HEK293 (cell line): ENCODE data around the gene PLEKHA7.

Experiments used
- CTCF ChIA-PET: fragments of 350-600 bp; formaldehyde crosslinking; extraction: SDS; loops from one replicate; lab custom pipeline; 2021; ENCODE audit warnings: antibody characterized with exemption; lab: Yijun Ruan, JAX
- POLR2A ChIA-PET: fragments of 300-600 bp; formaldehyde crosslinking; extraction: SDS; loops from one replicate; lab custom pipeline; 2020; ENCODE audit warnings: antibody characterized with exemption, inconsistent platforms; lab: Yijun Ruan, JAX
- H3K27ac ChIP-seq: fragments of 200-500 bp; sonication (Bioruptor generic); 2 replicates; pipeline ENCODE4 v1.5.1; 2014; ENCODE audit warnings: low read depth, low read length, control low read depth, inconsistent platforms; ENCODE audit errors: extremely low read depth
- H3K36me3 ChIP-seq, 2 experiments: fragments of 200-500 bp in 1 of 2; sonication (Bioruptor generic) in 1 of 2; 1 replicate in 1 of 2; 2 replicates in 1 of 2; pipeline ENCODE4 v1.5.1; 2014 to 2017; ENCODE audit warnings: inconsistent platforms in 2 of 2, low read length in 2 of 2; ENCODE audit not compliant: control insufficient read depth in 2 of 2, insufficient read depth in 1 of 2
- H3K4me1 ChIP-seq: fragments of 200-500 bp; sonication (Bioruptor generic); 2 replicates; pipeline ENCODE4 v1.5.1; 2014; ENCODE audit warnings: mild to moderate bottlenecking, low read length, inconsistent platforms; ENCODE audit not compliant: control insufficient read depth, insufficient read depth
- H3K4me3 ChIP-seq: 2 replicates; pipeline ENCODE4 v1.5.1; 2011; ENCODE audit warnings: low read depth, mild to moderate bottlenecking, control low read depth, low read length, moderate library complexity
- H3K9me3 ChIP-seq: fragments of 200-500 bp; sonication (Bioruptor generic); 2 replicates; pipeline ENCODE4 v1.5.1; 2014; ENCODE audit warnings: low read depth, low read length, inconsistent platforms; ENCODE audit not compliant: control insufficient read depth, insufficient read depth
- HOXD13 ChIP-seq: sonication (generic); formaldehyde crosslinking; IDR thresholded peaks from 2 replicates; pipeline ENCODE4 v1.8.0; 2022; ENCODE audit warnings: missing genetic modification reagents, borderline replicate concordance
- KLF17 ChIP-seq: fragments of 450-650 bp; formaldehyde crosslinking; IDR thresholded peaks from 2 replicates; pipeline ENCODE4 v1.5.1; 2016; ENCODE audit warnings: missing biosample characterization, missing genetic modification characterization
- MYNN ChIP-seq: fragments of 450-650 bp; formaldehyde crosslinking; IDR thresholded peaks from 2 replicates; pipeline ENCODE4 v1.5.1; 2016; ENCODE audit warnings: missing biosample characterization, missing genetic modification characterization, borderline replicate concordance
- ZNF266 ChIP-seq: fragments of 450-650 bp; formaldehyde crosslinking; IDR thresholded peaks from 2 replicates; pipeline ENCODE4 v1.5.1; 2016; ENCODE audit warnings: missing biosample characterization, missing genetic modification characterization, low read depth
- ZNF292 ChIP-seq: fragments of 450-650 bp; formaldehyde crosslinking; IDR thresholded peaks from 2 replicates; pipeline ENCODE4 v1.5.1; 2016; ENCODE audit warnings: low read depth, missing biosample characterization, missing genetic modification characterization, borderline replicate concordance
- ZNF302 ChIP-seq: fragments of 450-650 bp; formaldehyde crosslinking; IDR thresholded peaks from 2 replicates; pipeline ENCODE4 v1.5.1; 2016; ENCODE audit warnings: missing biosample characterization, missing genetic modification characterization, low read depth
- ZNF341 ChIP-seq: fragments of 450-650 bp; formaldehyde crosslinking; IDR thresholded peaks from 2 replicates; pipeline ENCODE4; 2016; ENCODE audit warnings: low read depth, missing biosample characterization, missing genetic modification characterization
- ZNF529 ChIP-seq: fragments of 450-650 bp; formaldehyde crosslinking; IDR thresholded peaks from 2 replicates; pipeline ENCODE4 v1.5.1; 2017; ENCODE audit warnings: missing genetic modification characterization, missing biosample characterization; ENCODE audit not compliant: insufficient replicate concordance
- ZNF600 ChIP-seq: fragments of 450-650 bp; formaldehyde crosslinking; IDR thresholded peaks from 2 replicates; pipeline ENCODE4 v1.5.1; 2016; ENCODE audit warnings: missing biosample characterization, missing genetic modification characterization
- ZNF610 ChIP-seq: fragments of 450-650 bp; formaldehyde crosslinking; IDR thresholded peaks from 2 replicates; pipeline ENCODE4 v1.5.1; 2016; ENCODE audit warnings: missing biosample characterization, missing genetic modification characterization, borderline replicate concordance
- ZNF624 ChIP-seq: fragments of 450-650 bp; formaldehyde crosslinking; IDR thresholded peaks from 2 replicates; pipeline ENCODE4 v1.5.1; 2017; ENCODE audit warnings: missing biosample characterization, missing genetic modification characterization
- ZNF670 ChIP-seq: fragments of 450-650 bp; formaldehyde crosslinking; IDR thresholded peaks from 2 replicates; pipeline ENCODE4 v1.5.1; 2016; ENCODE audit warnings: missing biosample characterization, missing genetic modification characterization, low read depth
- TF ChIP-seq, protein P1 (sequence below): fragments of 450-650 bp; formaldehyde crosslinking; IDR thresholded peaks from 2 replicates; pipeline ENCODE4 v1.5.1; 2017; ENCODE audit warnings: missing biosample characterization, missing genetic modification characterization
- TF ChIP-seq, protein P2 (sequence below): fragments of 450-650 bp; formaldehyde crosslinking; IDR thresholded peaks from 2 replicates; pipeline ENCODE4 v1.5.1; 2017; ENCODE audit warnings: missing biosample characterization, mild to moderate bottlenecking, missing genetic modification characterization, moderate library complexity
- TF ChIP-seq, protein P3 (sequence below): IDR thresholded peaks from 2 replicates; pipeline ENCODE4 v1.6.1; 2011; ENCODE audit warnings: mild to moderate bottlenecking, low read depth, low read length, borderline replicate concordance
- TF ChIP-seq, protein P4 (sequence below): fragments of 450-650 bp; formaldehyde crosslinking; IDR thresholded peaks from 2 replicates; pipeline ENCODE4 v1.5.1; 2016; ENCODE audit warnings: missing biosample characterization, missing genetic modification characterization
- TF ChIP-seq, protein P5 (sequence below): fragments of 450-650 bp; formaldehyde crosslinking; IDR thresholded peaks from 2 replicates; pipeline ENCODE4 v1.5.1; 2017; ENCODE audit warnings: missing biosample characterization, missing genetic modification characterization

Gene PLEKHA7

DNA sequence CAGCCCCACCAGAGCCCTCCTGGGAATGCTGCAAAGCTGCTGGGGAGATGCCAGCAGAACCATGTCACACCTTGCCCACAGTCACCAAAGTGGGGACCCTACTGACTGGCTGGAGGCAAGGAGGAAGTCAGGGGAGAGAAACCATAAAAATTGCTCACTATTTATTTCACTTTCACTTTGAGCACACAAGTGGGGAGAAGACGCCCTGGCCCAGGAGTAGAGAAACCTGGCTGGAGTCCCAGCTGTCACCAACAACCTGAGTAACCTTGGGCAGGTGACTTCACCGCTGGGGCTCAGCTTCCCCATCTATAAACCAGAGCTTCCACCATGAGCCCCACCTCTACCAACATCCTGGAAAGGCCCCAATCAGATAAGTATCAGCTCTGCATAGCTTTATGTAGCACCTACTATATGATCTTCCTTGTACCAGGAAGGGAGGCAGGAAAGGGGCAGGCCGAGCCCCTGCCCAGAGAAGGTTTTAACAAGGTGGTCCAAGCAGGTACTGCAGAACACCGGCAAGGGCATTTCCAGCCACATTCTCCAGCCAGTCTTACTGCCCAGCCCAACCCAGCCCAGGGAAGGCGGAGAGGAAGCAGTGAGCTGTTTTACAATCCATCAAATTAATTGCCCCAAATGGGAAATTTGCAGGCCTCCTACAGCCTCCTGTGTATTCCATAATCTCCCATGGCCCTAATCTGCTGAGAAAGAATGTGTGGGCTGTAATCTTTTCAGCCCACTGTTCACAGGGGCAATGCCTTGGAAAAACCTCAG lies 27.6 kb downstream of the PLEKHA7 start (continued):
- TF ChIP-seq, protein P1, sequence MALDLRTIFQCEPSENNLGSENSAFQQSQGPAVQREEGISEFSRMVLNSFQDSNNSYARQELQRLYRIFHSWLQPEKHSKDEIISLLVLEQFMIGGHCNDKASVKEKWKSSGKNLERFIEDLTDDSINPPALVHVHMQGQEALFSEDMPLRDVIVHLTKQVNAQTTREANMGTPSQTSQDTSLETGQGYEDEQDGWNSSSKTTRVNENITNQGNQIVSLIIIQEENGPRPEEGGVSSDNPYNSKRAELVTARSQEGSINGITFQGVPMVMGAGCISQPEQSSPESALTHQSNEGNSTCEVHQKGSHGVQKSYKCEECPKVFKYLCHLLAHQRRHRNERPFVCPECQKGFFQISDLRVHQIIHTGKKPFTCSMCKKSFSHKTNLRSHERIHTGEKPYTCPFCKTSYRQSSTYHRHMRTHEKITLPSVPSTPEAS (tag by site-specific recombination): no peak
- TF ChIP-seq, protein P2, sequence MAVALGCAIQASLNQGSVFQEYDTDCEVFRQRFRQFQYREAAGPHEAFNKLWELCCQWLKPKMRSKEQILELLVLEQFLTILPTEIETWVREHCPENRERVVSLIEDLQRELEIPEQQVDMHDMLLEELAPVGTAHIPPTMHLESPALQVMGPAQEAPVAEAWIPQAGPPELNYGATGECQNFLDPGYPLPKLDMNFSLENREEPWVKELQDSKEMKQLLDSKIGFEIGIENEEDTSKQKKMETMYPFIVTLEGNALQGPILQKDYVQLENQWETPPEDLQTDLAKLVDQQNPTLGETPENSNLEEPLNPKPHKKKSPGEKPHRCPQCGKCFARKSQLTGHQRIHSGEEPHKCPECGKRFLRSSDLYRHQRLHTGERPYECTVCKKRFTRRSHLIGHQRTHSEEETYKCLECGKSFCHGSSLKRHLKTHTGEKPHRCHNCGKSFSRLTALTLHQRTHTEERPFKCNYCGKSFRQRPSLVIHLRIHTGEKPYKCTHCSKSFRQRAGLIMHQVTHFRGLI (tag by site-specific recombination): peak; percentile 84
- TF ChIP-seq MYNN (no peak), ZNF624 (tag by site-specific recombination) (no peak), KLF17 (no peak)

DNA sequence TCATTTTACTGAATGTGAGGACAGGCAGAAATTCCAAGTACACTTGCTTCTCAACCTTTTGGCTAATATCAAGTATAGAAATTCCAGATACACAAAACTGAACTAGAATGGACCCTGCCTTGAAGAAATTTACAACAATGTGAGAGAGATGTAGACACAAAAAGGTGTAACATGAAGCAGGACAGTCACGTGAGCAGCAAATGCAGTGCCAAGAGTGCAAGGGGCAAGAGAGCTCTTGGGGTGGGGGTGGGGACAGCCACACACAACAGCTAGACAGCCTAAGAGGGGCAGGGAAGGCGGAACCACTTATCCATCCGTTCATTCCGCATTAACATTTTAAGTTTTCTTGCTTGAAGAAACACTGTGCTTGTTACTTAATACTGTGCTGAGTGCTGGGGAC lies 28.9 kb downstream of the PLEKHA7 start:
- no peak overlapping the region for H3K4me3 ChIP-seq
- peaks cover 16% of the 10 kb centered on the region for H3K4me1 ChIP-seq
- no peaks in the 10 kb centered on the region for H3K9me3 ChIP-seq
- POLR2A ChIA-PET: no interaction called here
- no peak for TF ChIP-seq ZNF266 (tag by site-specific recombination)
- TF ChIP-seq ZNF341: peak; percentile 43
- TF ChIP-seq, protein P3, sequence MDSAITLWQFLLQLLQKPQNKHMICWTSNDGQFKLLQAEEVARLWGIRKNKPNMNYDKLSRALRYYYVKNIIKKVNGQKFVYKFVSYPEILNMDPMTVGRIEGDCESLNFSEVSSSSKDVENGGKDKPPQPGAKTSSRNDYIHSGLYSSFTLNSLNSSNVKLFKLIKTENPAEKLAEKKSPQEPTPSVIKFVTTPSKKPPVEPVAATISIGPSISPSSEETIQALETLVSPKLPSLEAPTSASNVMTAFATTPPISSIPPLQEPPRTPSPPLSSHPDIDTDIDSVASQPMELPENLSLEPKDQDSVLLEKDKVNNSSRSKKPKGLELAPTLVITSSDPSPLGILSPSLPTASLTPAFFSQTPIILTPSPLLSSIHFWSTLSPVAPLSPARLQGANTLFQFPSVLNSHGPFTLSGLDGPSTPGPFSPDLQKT: no peak
- TF ChIP-seq HOXD13 (CRISPR knock-in tag): no peak
- TF ChIP-seq ZNF610 (tag by site-specific recombination): no peak
- TF ChIP-seq ZNF670: no peak
- TF ChIP-seq, protein P4, sequence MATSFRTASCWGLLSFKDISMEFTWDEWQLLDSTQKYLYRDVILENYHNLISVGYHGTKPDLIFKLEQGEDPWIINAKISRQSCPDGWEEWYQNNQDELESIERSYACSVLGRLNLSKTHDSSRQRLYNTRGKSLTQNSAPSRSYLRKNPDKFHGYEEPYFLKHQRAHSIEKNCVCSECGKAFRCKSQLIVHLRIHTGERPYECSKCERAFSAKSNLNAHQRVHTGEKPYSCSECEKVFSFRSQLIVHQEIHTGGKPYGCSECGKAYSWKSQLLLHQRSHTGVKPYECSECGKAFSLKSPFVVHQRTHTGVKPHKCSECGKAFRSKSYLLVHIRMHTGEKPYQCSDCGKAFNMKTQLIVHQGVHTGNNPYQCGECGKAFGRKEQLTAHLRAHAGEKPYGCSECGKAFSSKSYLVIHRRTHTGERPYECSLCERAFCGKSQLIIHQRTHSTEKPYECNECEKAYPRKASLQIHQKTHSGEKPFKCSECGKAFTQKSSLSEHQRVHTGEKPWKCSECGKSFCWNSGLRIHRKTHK: no peak
- no peak for TF ChIP-seq ZNF302 (tag by site-specific recombination)
- no peak for TF ChIP-seq ZNF600
- TF ChIP-seq ZNF292 (tag by site-specific recombination): no peak
- TF ChIP-seq, protein P5, sequence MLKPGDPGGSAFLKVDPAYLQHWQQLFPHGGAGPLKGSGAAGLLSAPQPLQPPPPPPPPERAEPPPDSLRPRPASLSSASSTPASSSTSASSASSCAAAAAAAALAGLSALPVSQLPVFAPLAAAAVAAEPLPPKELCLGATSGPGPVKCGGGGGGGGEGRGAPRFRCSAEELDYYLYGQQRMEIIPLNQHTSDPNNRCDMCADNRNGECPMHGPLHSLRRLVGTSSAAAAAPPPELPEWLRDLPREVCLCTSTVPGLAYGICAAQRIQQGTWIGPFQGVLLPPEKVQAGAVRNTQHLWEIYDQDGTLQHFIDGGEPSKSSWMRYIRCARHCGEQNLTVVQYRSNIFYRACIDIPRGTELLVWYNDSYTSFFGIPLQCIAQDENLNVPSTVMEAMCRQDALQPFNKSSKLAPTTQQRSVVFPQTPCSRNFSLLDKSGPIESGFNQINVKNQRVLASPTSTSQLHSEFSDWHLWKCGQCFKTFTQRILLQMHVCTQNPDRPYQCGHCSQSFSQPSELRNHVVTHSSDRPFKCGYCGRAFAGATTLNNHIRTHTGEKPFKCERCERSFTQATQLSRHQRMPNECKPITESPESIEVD (tag by site-specific recombination): peak; percentile 35; the same call in 1 of the 2 replicates
- no peak for TF ChIP-seq ZNF529 (tag by site-specific recombination)
- H3K36me3 ChIP-seq: no peaks in the 10 kb centered on the region
- no peak overlapping the region for H3K27ac ChIP-seq
- CTCF ChIA-PET: interaction anchor here (0.6 kb wide), 1 partner anchor 78 kb away, joined by 4 read pairs; no protein-coding TSS in a partner anchor
